K562 (cell line): ENCODE data around the gene KHSRP. TPM values are rescaled to one million over a fixed set of nuclear protein-coding genes. Genes with fewer than 3 reads are reported as not detected.
A peak's percentile ranks its signal among the peaks of the same experiment; 100 is the strongest.

ENCODE experiments used
- CREB5 ChIP-seq: fragments of 250-450 bp; sonication (Bioruptor Pico); IDR thresholded peaks from 2 replicates; pipeline ENCODE4 v1.5.0; 2020; ENCODE audit warnings: mild to moderate bottlenecking
- MTA2 ChIP-seq: fragments of 450-650 bp; IDR thresholded peaks from 2 replicates; pipeline ENCODE4 v1.6.1; 2016; ENCODE audit warnings: low read depth
- OTX1 ChIP-seq: fragments of 450-650 bp; formaldehyde crosslinking; IDR thresholded peaks from 2 replicates; pipeline ENCODE4 v1.4.0; 2022; ENCODE audit warnings: mild to moderate bottlenecking
- SMARCA5 ChIP-seq: fragments of 450-650 bp; IDR thresholded peaks from 2 replicates; pipeline ENCODE4 v1.6.1; 2016
- TRIM24 ChIP-seq, 2 experiments: fragments of 450-650 bp; IDR thresholded peaks; 2 replicates each; pipeline ENCODE4 v1.6.1; 2016
- ZHX1 ChIP-seq: fragments of 150-350 bp; conservative IDR thresholded peaks from 2 replicates; pipeline ENCODE4 v1.6.1; 2014; ENCODE audit warnings: low read length
- ZNF23 ChIP-seq: fragments of 250-450 bp; sonication (Bioruptor Pico); IDR thresholded peaks from 2 replicates; pipeline ENCODE4 v1.4.0; 2020; ENCODE audit warnings: mild to moderate bottlenecking
- ZNF316 ChIP-seq: fragments of 450-650 bp; IDR thresholded peaks from 2 replicates; pipeline ENCODE4 v1.6.1; 2016
- ZNF639 ChIP-seq, 2 experiments: fragments of 200-800 bp in 1 of 2; sonication (Bioruptor generic) in 1 of 2; sonication (generic) in 1 of 2; formaldehyde crosslinking in 1 of 2; IDR thresholded peaks in 1 of 2; conservative IDR thresholded peaks in 1 of 2; 2 replicates each; pipeline versions ENCODE4 v1.5.0 to v1.6.1; 2016 to 2020; ENCODE audit warnings: missing compliant biosample characterization in 1 of 2, missing genetic modification characterization in 1 of 2, missing genetic modification reagents in 1 of 2
- polyA plus RNA-seq, 8 experiments: library from polyadenylated mRNA; depleted of rRNA in 4 of 8; stranded (reverse) in 5 of 8; unstranded in 3 of 8; fragments of >200 nt; fragmentation: Nextera tagmentation in 2 of 8; fragmentation: Illumina TruSeq in 1 of 8; extraction: Ambion mirVana in 2 of 8; extraction: Trizol in 1 of 8; gene quantifications; 2 replicates each; pipeline versions ENCODE4 v1.2.1 to v1.2.3, GENCODE V29; 2011 to 2014; ENCODE audit warnings: inconsistent platforms in 1 of 8, missing spikeins in 1 of 8
- total RNA-seq, 7 experiments: library from RNA; depleted of rRNA in 6 of 7; stranded (reverse); fragments of >200 nt in 6 of 7; fragmentation: Illumina TruSeq in 2 of 7; extraction: Trizol in 2 of 7; gene quantifications; 2 replicates each; pipeline versions ENCODE4 v1.2.1 to v1.2.3, GENCODE V29; 2011 to 2021; ENCODE audit warnings: low replicate concordance in 1 of 7
- TF ChIP-seq, protein P1 (sequence below): fragments of 250-450 bp; sonication (Bioruptor Pico); IDR thresholded peaks from 2 replicates; pipeline ENCODE4 v1.4.0; 2020; ENCODE audit warnings: borderline replicate concordance
- TF ChIP-seq, protein P2 (sequence below), 2 experiments: fragments of 450-650 bp; formaldehyde crosslinking in 1 of 2; IDR thresholded peaks; 2 replicates each; pipeline versions ENCODE4 v1.4.0 to v1.6.1; 2014 to 2020; ENCODE audit warnings: mild to moderate bottlenecking in 2 of 2, borderline replicate concordance in 1 of 2, low read depth in 1 of 2

Gene KHSRP
- total and polyA plus RNA-seq, 9 of the 15 experiments (the other 6 are each of a cell fraction or from before 2014, with no cell fraction given): 4.2 to 564 (median 139) TPM

DNA sequence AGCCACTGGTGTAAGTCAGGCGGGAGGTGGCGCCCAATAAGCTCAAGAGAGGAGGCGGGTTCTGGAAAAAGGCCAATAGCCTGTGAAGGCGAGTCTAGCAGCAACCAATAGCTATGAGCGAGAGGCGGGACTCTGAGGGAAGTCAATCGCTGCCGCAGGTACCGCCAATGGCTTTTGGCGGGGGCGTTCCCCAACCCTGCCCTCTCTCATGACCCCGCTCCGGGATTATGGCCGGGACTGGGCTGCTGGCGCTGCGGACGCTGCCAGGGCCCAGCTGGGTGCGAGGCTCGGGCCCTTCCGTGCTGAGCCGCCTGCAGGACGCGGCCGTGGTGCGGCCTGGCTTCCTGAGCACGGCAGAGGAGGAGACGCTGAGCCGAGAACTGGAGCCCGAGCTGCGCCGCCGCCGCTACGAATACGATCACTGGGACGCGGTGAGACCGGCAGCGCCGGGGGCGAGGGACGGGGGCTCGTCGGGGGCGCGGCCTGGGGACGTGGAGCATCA is 52.0 kb downstream of the KHSRP start, which contains the start of gene ALKBH7 (continued):
- TF ChIP-seq, protein P1, sequence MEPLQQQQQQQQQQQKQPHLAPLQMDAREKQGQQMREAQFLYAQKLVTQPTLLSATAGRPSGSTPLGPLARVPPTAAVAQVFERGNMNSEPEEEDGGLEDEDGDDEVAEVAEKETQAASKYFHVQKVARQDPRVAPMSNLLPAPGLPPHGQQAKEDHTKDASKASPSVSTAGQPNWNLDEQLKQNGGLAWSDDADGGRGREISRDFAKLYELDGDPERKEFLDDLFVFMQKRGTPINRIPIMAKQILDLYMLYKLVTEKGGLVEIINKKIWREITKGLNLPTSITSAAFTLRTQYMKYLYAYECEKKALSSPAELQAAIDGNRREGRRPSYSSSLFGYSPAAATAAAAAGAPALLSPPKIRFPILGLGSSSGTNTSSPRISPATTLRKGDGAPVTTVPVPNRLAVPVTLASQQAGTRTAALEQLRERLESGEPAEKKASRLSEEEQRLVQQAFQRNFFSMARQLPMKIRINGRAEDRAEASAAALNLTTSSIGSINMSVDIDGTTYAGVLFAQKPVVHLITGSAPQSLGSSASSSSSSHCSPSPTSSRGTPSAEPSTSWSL (CRISPR knock-in tag): no peak
- TF ChIP-seq TRIM24 (IDR thresholded peaks at IDR 0.05) (no peak), ZNF316 (no peak), ZNF639 (CRISPR knock-in tag; conservative IDR thresholded peaks at IDR 0.05 in 1 of 2, IDR thresholded peaks at IDR 0.05 in 1 of 2) (peak in 1 of 2 experiments; percentile 78; a peak in 2 of 4 replicates), ZNF23 (CRISPR knock-in tag) (no peak), OTX1 (CRISPR knock-in tag) (0 out of 2 replicates have a peak, but pooled peaks have one; percentile 14), CREB5 (CRISPR knock-in tag) (no peak), ZHX1 (no peak), MTA2 (no peak), SMARCA5 (peak; percentile 78)
- TF ChIP-seq, protein P2, sequence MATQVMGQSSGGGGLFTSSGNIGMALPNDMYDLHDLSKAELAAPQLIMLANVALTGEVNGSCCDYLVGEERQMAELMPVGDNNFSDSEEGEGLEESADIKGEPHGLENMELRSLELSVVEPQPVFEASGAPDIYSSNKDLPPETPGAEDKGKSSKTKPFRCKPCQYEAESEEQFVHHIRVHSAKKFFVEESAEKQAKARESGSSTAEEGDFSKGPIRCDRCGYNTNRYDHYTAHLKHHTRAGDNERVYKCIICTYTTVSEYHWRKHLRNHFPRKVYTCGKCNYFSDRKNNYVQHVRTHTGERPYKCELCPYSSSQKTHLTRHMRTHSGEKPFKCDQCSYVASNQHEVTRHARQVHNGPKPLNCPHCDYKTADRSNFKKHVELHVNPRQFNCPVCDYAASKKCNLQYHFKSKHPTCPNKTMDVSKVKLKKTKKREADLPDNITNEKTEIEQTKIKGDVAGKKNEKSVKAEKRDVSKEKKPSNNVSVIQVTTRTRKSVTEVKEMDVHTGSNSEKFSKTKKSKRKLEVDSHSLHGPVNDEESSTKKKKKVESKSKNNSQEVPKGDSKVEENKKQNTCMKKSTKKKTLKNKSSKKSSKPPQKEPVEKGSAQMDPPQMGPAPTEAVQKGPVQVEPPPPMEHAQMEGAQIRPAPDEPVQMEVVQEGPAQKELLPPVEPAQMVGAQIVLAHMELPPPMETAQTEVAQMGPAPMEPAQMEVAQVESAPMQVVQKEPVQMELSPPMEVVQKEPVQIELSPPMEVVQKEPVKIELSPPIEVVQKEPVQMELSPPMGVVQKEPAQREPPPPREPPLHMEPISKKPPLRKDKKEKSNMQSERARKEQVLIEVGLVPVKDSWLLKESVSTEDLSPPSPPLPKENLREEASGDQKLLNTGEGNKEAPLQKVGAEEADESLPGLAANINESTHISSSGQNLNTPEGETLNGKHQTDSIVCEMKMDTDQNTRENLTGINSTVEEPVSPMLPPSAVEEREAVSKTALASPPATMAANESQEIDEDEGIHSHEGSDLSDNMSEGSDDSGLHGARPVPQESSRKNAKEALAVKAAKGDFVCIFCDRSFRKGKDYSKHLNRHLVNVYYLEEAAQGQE (IDR thresholded peaks at IDR 0.05; ENCODE audit: borderline replicate concordance): no peak
- TF ChIP-seq, protein P2 (CRISPR knock-in tag; IDR thresholded peaks at IDR 0.05; ENCODE audit: low read depth): 0 out of 2 replicates have a peak, but pooled peaks have one; percentile 59
